Trophoblast cell (in vitro differentiated cells and primary cell): ENCODE data around the gene NRL.

Source experiments
- DNase-seq, 2 donors: peaks; one replicate each; pipeline ENCODE4 v3.0.0-alpha.2; 2016
- H2AFZ ChIP-seq: 2 replicates; pipeline ENCODE4 v1.6.1; 2013; ENCODE audit warnings: low read length, moderate library complexity, mild to moderate bottlenecking; ENCODE audit not compliant: insufficient read depth, poor library complexity
- H2AK5ac ChIP-seq: 2 replicates; pipeline ENCODE4 v1.6.1; 2013; ENCODE audit warnings: mild to moderate bottlenecking, low read length
- H2BK120ac ChIP-seq: 2 replicates; pipeline ENCODE4 v1.6.1; 2013; ENCODE audit warnings: low read length, mild to moderate bottlenecking, moderate library complexity; ENCODE audit not compliant: insufficient read depth, poor library complexity
- H2BK12ac ChIP-seq: 2 replicates; pipeline ENCODE4 v1.6.1; 2013; ENCODE audit warnings: mild to moderate bottlenecking, low read length, moderate library complexity
- H2BK5ac ChIP-seq: 2 replicates; pipeline ENCODE4 v1.6.1; 2013; ENCODE audit warnings: low read length, low read depth, moderate library complexity, mild to moderate bottlenecking; ENCODE audit not compliant: poor library complexity
- H3K14ac ChIP-seq: 2 replicates; pipeline ENCODE4 v1.6.1; 2013; ENCODE audit warnings: mild to moderate bottlenecking, low read length
- H3K18ac ChIP-seq: 2 replicates; pipeline ENCODE4 v1.6.1; 2013; ENCODE audit warnings: mild to moderate bottlenecking, low read length
- H3K23ac ChIP-seq: 2 replicates; pipeline ENCODE4 v1.6.1; 2013; ENCODE audit warnings: low read length
- H3K27ac ChIP-seq: 2 replicates; pipeline ENCODE4 v1.5.1; 2013; ENCODE audit warnings: low read depth, mild to moderate bottlenecking, inconsistent platforms, low read length, moderate library complexity
- H3K27me3 ChIP-seq: 2 replicates; pipeline ENCODE4 v1.6.1; 2013; ENCODE audit warnings: inconsistent platforms, mild to moderate bottlenecking, low read length, moderate library complexity; ENCODE audit not compliant: insufficient read depth
- H3K36me3 ChIP-seq, 2 experiments: 1 replicate in 1 of 2; 2 replicates in 1 of 2; pipeline ENCODE4 v1.6.1; 2013; ENCODE audit warnings: low read length in 2 of 2, mild to moderate bottlenecking in 2 of 2, moderate library complexity in 1 of 2; ENCODE audit not compliant: insufficient read depth in 2 of 2, control insufficient read depth in 1 of 2
- H3K4ac ChIP-seq: 2 replicates; pipeline ENCODE4 v1.6.1; 2013; ENCODE audit warnings: low read depth, mild to moderate bottlenecking, low read length, moderate library complexity
- H3K4me1 ChIP-seq, 2 experiments: 1 replicate in 1 of 2; 2 replicates in 1 of 2; pipeline ENCODE4 v1.6.1; 2013; ENCODE audit warnings: low read length in 2 of 2, mild to moderate bottlenecking in 2 of 2, moderate library complexity in 1 of 2; ENCODE audit not compliant: insufficient read depth in 2 of 2, control insufficient read depth in 1 of 2
- H3K4me2 ChIP-seq: 2 replicates; pipeline ENCODE4 v1.6.1; 2013; ENCODE audit warnings: inconsistent platforms, mild to moderate bottlenecking, low read length, moderate library complexity
- H3K4me3 ChIP-seq: 2 replicates; pipeline ENCODE4 v1.5.1; 2013; ENCODE audit warnings: mild to moderate bottlenecking, low read depth, low read length, inconsistent platforms
- H3K79me1 ChIP-seq: one replicate; pipeline ENCODE4 v1.6.1; 2013; ENCODE audit warnings: low read length
- H3K79me2 ChIP-seq: 2 replicates; pipeline ENCODE4 v1.6.1; 2013; ENCODE audit warnings: low read length, mild to moderate bottlenecking; ENCODE audit not compliant: control insufficient read depth, insufficient read depth, poor library complexity
- H3K9ac ChIP-seq: 2 replicates; pipeline ENCODE4 v1.6.1; 2013; ENCODE audit warnings: mild to moderate bottlenecking, low read length
- H3K9me3 ChIP-seq: 2 replicates; pipeline ENCODE4 v1.6.1; 2013; ENCODE audit warnings: low read depth, mild to moderate bottlenecking, control low read depth, inconsistent platforms, low read length; ENCODE audit not compliant: insufficient read depth
- H4K12ac ChIP-seq: 2 replicates; pipeline ENCODE4 v1.6.1; 2013; ENCODE audit warnings: low read depth, mild to moderate bottlenecking, low read length, moderate library complexity
- H4K8ac ChIP-seq: 2 replicates; pipeline ENCODE4 v1.6.1; 2013; ENCODE audit warnings: low read depth, mild to moderate bottlenecking, low read length, moderate library complexity
- H4K91ac ChIP-seq: one replicate; pipeline ENCODE4 v1.6.1; 2013; ENCODE audit warnings: low read depth, mild to moderate bottlenecking, low read length, moderate library complexity
- WGBS: extraction: QIAGEN DNeasy Blood & Tissue Kit; methylation state at CpG from one replicate; pipeline ENCODE4 v1.1.7; 2013; ENCODE audit warnings: missing lambda C conversion rate; ENCODE audit not compliant: insufficient read length, insufficient coverage; ENCODE audit errors: extremely low coverage; 5-methylcytosine and 5-hydroxymethylcytosine counted together

The NRL gene

GRCh38 chr14:24068711-24069410 is 45.9 kb downstream of the NRL start:
- H3K9me3 ChIP-seq, result peaks cover 2% of the 10 kb centered on the region
- H3K9ac ChIP-seq, result no peak overlapping the region
- H3K4me3 ChIP-seq, result no peak overlapping the region
- H4K12ac ChIP-seq, result no peak overlapping the region
- H3K4me2 ChIP-seq, result no peak overlapping the region
- no peaks in the 10 kb centered on the region for H3K4me1 ChIP-seq
- H3K79me1 ChIP-seq, result no peaks in the 10 kb centered on the region
- no peaks in the 10 kb centered on the region for H3K27me3 ChIP-seq
- H3K14ac ChIP-seq, result no peak overlapping the region
- no peaks in the 10 kb centered on the region for H3K36me3 ChIP-seq
- H4K91ac ChIP-seq, result no peak overlapping the region
- no peak overlapping the region for H2AK5ac ChIP-seq
- no peak overlapping the region for H3K27ac ChIP-seq
- H3K18ac ChIP-seq, result no peak overlapping the region
- no peak overlapping the region for H3K4ac ChIP-seq
- H3K23ac ChIP-seq, result no peak overlapping the region
- no peak overlapping the region for H2BK120ac ChIP-seq
- no peak overlapping the region for H2BK5ac ChIP-seq
- H2AFZ ChIP-seq, result no peak overlapping the region
- no peak overlapping the region for H2BK12ac ChIP-seq
- no CpG with 5 or more reads among the region's 10 CpGs for WGBS
- DNase-seq, result no peak
- H4K8ac ChIP-seq, result no peak overlapping the region
- H3K79me2 ChIP-seq, result no peaks in the 10 kb centered on the region

GRCh38 chr14:24067133-24068082 is 47.3 kb downstream of the NRL start:
- H3K14ac ChIP-seq, result no peak overlapping the region
- H3K4me1 ChIP-seq, result no peaks in the 10 kb centered on the region
- no peak overlapping the region for H3K27ac ChIP-seq
- H2AFZ ChIP-seq, result no peak overlapping the region
- no peak overlapping the region for H3K4ac ChIP-seq
- no peak for DNase-seq
- H3K9ac ChIP-seq, result no peak overlapping the region
- H3K4me2 ChIP-seq, result no peak overlapping the region
- H3K79me1 ChIP-seq, result no peaks in the 10 kb centered on the region
- no peak overlapping the region for H3K18ac ChIP-seq
- no peak overlapping the region for H4K91ac ChIP-seq
- H3K79me2 ChIP-seq, result no peaks in the 10 kb centered on the region
- H3K9me3 ChIP-seq, result peaks cover 2% of the 10 kb centered on the region
- no peak overlapping the region for H3K23ac ChIP-seq
- no peak overlapping the region for H2BK5ac ChIP-seq
- H3K4me3 ChIP-seq, result no peak overlapping the region
- WGBS, result no CpG with 5 or more reads among the region's 12 CpGs
- H3K27me3 ChIP-seq, result no peaks in the 10 kb centered on the region
- no peak overlapping the region for H2AK5ac ChIP-seq
- H2BK120ac ChIP-seq, result no peak overlapping the region
- H4K12ac ChIP-seq, result no peak overlapping the region
- no peak overlapping the region for H2BK12ac ChIP-seq
- no peaks in the 10 kb centered on the region for H3K36me3 ChIP-seq
- H4K8ac ChIP-seq, result no peak overlapping the region

- Histone ChIP-seq H3K9ac (no peak overlapping the region), H4K91ac (no peak overlapping the region), H3K79me1 (no peaks in the 10 kb centered on the region), H2AFZ (no peak overlapping the region), H2BK120ac (no peak overlapping the region), H3K27me3 (no peaks in the 10 kb centered on the region), H3K14ac (no peak overlapping the region), H3K4ac (no peak overlapping the region), H2BK12ac (no peak overlapping the region), H3K18ac (no peak overlapping the region), H4K12ac (no peak overlapping the region), H3K27ac (no peak overlapping the region), H3K23ac (no peak overlapping the region), H3K79me2 (no peaks in the 10 kb centered on the region), H3K9me3 (no peaks in the 10 kb centered on the region), H3K4me2 (no peak overlapping the region), H2AK5ac (no peak overlapping the region), H3K4me1 (no peaks in the 10 kb centered on the region), H3K4me3 (no peak overlapping the region), H3K36me3 (no peaks in the 10 kb centered on the region), H4K8ac (no peak overlapping the region), H2BK5ac (no peak overlapping the region)
- DNase-seq, result no peak
- WGBS, result no CpG with 5 or more reads among the region's 8 CpGs
These were observed 48.1 kb downstream of the NRL start for GRCh38 chr14:24066496-24067132.

- no CpG with 5 or more reads among the region's 8 CpGs for WGBS
- Histone ChIP-seq H2AK5ac (no peak overlapping the region), H2BK12ac (no peak overlapping the region)
These were observed 49.3 kb downstream of the NRL start for GRCh38 chr14:24065408-24065807.

More at GRCh38 chr14:24065408-24065807, 49.3 kb downstream of the NRL start:
- no peaks in the 10 kb centered on the region for H3K79me2 ChIP-seq
- no peak overlapping the region for H2AFZ ChIP-seq
- H3K36me3 ChIP-seq, result no peaks in the 10 kb centered on the region
- no peak overlapping the region for H3K4ac ChIP-seq
- no peak overlapping the region for H3K18ac ChIP-seq
- no peak overlapping the region for H4K91ac ChIP-seq
- no peak overlapping the region for H2BK120ac ChIP-seq
- H3K4me1 ChIP-seq, result no peaks in the 10 kb centered on the region
- H3K27me3 ChIP-seq, result no peaks in the 10 kb centered on the region
- H3K14ac ChIP-seq, result no peak overlapping the region
- no peaks in the 10 kb centered on the region for H3K9me3 ChIP-seq
- H3K4me2 ChIP-seq, result no peak overlapping the region
- H3K79me1 ChIP-seq, result no peaks in the 10 kb centered on the region
- H4K8ac ChIP-seq, result no peak overlapping the region
- H3K4me3 ChIP-seq, result no peak overlapping the region
- no peak overlapping the region for H3K23ac ChIP-seq
- DNase-seq, result no peak
- no peak overlapping the region for H2BK5ac ChIP-seq
- no peak overlapping the region for H3K9ac ChIP-seq
- no peak overlapping the region for H4K12ac ChIP-seq
- H3K27ac ChIP-seq, result no peak overlapping the region
